Left ventricle myocardium inferior (tissue), 1 donor: ENCODE data around the gene SLC35D1. TPM values are rescaled to one million over a fixed set of nuclear protein-coding genes. Genes with fewer than 3 reads are reported as not detected.

Experiments
- DNase-seq: peaks from one replicate; pipeline ENCODE4 v3.0.0-alpha.2; 2020
- H3K27ac ChIP-seq: fragments of 200-600 bp; replicated peaks from 2 replicates; pipeline ENCODE4 v1.8.0; 2021
- H3K27me3 ChIP-seq: fragments of 200-600 bp; 2 replicates; pipeline ENCODE4 v1.8.0; 2021; ENCODE audit warnings: low read depth
- H3K36me3 ChIP-seq: fragments of 200-600 bp; 2 replicates; pipeline ENCODE4 v1.8.0; 2021
- H3K4me1 ChIP-seq: fragments of 200-600 bp; 2 replicates; pipeline ENCODE4 v1.8.0; 2021
- H3K4me3 ChIP-seq: fragments of 200-600 bp; 2 replicates; pipeline ENCODE4 v1.8.0; 2021; ENCODE audit warnings: mild to moderate bottlenecking, moderate library complexity
- H3K9me3 ChIP-seq: fragments of 200-600 bp; replicated peaks from 2 replicates; pipeline ENCODE4 v1.8.0; 2021
- CTCF ChIP-seq: fragments of 200-600 bp; IDR thresholded peaks from 2 replicates; pipeline ENCODE4 v1.8.0; 2021; ENCODE audit warnings: antibody characterized with exemption, mild to moderate bottlenecking, borderline replicate concordance
- intact Hi-C: fragments of 100-400 bp; cut with micrococcal nuclease; formaldehyde crosslinking; loops from one replicate; pipeline ENCODE4 v1.11.0; 2022
- total RNA-seq: library from RNA; stranded (reverse); fragmentation: NEBNext Ultra II Directional; extraction: Animal tissue kit (Norgen Biotek cat#: 25700); gene quantifications from one replicate; pipeline ENCODE4 v1.2.1, GENCODE V29; 2021
- donor health status: DM: no; HTN: yes; CAD: no; lungs with severe emphysema.

The SLC35D1 gene
- total RNA-seq, 1 donor from 2014 or later = 2.6 TPM

- H3K9me3 ChIP-seq = no peaks in the 10 kb centered on the region
- H3K36me3 ChIP-seq = peaks cover 75% of the 10 kb centered on the region
- no peak for TF ChIP-seq CTCF
- no peaks in the 10 kb centered on the region for H3K27me3 ChIP-seq
- no peak overlapping the region for H3K27ac ChIP-seq
- DNase-seq = no peak
- peaks cover 25% of the 10 kb centered on the region for H3K4me1 ChIP-seq
- intact Hi-C loops = no loop called here
- no peak overlapping the region for H3K4me3 ChIP-seq
Measured at GRCh38 chr1:66957938-66958337, 96.0 kb downstream of the SLC35D1 start.

- no peaks in the 10 kb centered on the region for H3K27me3 ChIP-seq
- no peak overlapping the region for H3K4me3 ChIP-seq
- no peak for DNase-seq
- H3K9me3 ChIP-seq = no peaks in the 10 kb centered on the region
- H3K27ac ChIP-seq = no peak overlapping the region
- no peak for TF ChIP-seq CTCF
- peaks cover 64% of the 10 kb centered on the region for H3K36me3 ChIP-seq
- peaks cover 19% of the 10 kb centered on the region for H3K4me1 ChIP-seq
- intact Hi-C loops = no loop called here
Measured at GRCh38 chr1:66954208-66954607, 99.7 kb downstream of the SLC35D1 start.

- Histone ChIP-seq H3K36me3 (peaks cover 69% of the 10 kb centered on the region), H3K4me1 (peaks cover 42% of the 10 kb centered on the region), H3K9me3 (no peaks in the 10 kb centered on the region), H3K4me3 (no peak overlapping the region), H3K27ac (no peak overlapping the region), H3K27me3 (no peaks in the 10 kb centered on the region)
- no peak for TF ChIP-seq CTCF
- intact Hi-C loops = no loop called here
- no peak for DNase-seq
Measured at GRCh38 chr1:66951513-66951912, 102.4 kb downstream of the SLC35D1 start.

Other genes with a start within 250 kb of the SLC35D1 start
- 17.9 TPM for gene DNAI4, start 129.3 kb downstream of the SLC35D1 start, total RNA-seq
- gene MIER1, start 129.2 kb downstream of the SLC35D1 start, total RNA-seq = 18.1 TPM
- not detected for gene C1orf141, start 80.8 kb upstream of the SLC35D1 start, total RNA-seq
- not detected for gene IL23R, start 112.3 kb upstream of the SLC35D1 start, total RNA-seq